NCI-H2107 treated with DMSO at 0.1 percent for 48 hours (cell line): Measurements from ENCODE around the gene PHC3.
"Not testable (repeated sequence)": the region's sequence is repeated elsewhere in the genome, so short reads cannot be mapped to it uniquely, and the experiment has no call there.

Experiments used
- DNase-seq: peaks from one replicate; lab custom pipeline; 2025; ENCODE audit not compliant: unreplicated experiment; lab: John Stamatoyannopoulos, UW

Gene PHC3

DNA sequence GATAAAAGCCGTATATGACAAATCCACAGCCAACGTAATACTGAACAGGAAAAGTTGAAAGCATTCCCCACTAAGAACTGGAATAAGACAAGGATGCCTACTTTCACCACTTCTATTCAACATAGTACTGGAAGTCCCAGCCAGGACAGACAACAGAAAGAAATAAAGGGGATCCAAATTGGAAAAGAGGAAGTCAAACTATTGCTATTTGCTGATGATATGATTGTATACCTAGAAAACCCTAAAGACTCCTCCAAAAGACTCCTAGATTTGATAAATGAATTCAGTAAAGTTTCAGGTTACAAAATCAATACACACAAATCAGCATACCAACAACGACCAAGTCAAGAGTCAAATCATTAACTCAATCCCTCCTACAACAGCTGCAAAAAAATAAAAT is 14.2 kb upstream of the PHC3 start:
- not testable (repeated sequence) for DNase-seq

DNA sequence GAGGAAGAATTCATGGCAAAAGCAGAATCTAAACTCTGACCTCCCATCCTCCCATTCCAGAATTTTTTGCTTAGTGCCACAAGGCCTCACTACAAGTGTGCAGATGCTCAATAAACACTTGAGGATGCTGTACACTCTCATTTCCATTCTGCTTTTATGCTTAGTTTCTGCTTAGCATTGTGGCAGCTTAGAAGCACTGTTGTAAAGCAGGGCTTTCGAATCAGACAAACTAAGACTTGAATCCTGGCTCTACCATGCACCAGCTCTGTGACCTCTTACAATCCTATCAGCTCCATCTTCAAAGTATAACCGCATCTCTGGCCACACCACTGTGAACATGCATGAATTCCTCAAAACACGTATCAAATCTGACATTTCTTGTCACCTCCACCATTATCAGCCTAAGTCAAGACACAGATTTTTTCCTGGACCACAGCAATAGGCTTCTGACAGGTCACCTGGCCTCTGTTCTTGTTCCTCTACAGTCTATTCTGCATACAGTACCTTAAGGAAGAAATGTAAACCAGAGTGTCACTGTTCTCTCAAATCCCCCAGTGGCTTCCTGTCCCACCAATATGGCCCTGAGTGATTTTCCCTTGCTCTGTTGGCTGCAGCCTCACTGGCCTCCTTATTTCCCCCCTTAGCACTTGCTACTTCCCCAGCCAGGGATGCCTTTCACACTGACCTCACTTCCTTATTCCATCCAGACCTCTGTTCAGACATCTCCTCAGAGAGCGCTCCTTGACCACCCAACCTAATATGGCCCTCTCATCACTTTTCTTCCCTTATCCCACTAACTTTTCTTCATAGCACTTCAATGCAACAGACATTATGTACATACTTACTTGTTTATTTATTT is 8.1 kb upstream of the PHC3 start:
- DNase-seq, result no peak

DNA sequence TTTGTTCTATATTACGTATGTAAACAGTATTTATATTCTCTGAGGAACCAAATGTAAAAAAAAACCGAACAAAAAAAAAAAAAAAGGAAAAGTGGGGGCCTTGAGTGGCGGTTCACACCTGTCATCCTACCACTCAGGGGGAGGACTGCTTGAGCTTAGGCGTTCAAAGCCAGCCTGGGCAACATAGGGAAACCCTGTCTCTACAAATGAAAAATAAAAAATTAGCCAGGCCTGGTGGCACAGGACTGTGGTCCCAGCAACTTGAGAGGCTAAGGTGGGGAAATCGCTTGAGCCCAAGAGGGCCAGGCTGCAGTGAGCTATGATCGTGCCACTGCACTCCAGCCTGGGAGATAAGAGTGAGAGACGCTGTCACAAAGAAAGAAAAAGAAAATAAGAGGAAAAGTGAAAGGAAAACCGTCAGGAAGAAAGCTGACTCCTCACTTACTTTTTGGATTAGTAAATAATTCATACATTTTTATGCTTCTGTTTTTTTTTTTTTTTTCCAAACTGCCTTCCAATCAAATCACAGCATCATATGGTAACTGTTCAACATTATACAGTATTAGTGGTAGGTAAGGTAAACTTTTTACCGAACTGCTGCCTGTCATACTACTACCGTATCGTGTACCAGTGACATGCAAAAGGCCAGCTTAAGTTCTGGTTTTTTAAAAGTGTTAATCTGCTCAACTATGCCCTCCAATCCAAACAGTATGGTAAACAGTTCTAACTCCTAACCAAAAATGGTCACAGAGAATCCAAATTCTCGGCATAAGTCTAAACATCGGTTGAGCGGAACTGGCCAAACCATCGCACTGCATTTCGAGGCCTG is 1.2 kb downstream of the PHC3 start:
- DNase-seq, result no peak

DNA sequence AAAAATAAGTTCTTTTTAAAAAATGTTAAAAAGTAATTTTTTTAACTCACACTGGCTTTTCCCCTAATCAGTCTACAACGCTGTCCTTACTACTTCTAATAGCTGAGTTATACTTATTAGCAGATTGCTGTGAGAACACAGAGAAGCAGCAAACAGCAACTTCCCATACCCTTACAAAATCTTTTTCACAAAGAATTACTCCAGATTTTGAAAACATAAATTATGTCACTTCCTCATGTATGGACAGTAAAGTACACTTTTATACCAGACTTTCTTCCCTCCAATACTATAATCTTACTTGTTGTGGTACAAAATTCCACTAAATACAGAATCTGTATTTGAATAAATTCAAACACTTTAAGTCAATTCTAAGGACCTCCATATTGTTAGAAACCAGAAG is 2.1 kb downstream of the PHC3 start:
- DNase-seq, result no peak

DNA sequence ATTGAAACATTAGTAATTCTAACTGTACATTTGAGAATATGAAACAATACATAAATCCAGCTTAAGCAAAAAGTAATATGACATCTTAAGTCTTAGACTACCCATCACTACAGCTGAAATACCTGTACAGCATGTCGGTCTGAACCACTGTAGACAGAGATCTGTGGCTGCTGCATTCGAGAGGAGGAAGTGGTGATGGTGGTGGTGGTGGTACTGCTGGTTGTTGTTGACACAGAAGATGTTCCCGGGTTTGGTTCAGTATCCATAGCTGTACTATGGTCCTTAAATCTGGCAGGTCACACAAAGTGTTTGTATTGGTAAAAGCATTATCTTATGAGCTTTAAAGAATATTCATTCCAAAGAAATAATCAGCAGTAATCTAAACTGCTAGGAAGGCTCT is 2.9 kb downstream of the PHC3 start:
- DNase-seq, result no peak

DNA sequence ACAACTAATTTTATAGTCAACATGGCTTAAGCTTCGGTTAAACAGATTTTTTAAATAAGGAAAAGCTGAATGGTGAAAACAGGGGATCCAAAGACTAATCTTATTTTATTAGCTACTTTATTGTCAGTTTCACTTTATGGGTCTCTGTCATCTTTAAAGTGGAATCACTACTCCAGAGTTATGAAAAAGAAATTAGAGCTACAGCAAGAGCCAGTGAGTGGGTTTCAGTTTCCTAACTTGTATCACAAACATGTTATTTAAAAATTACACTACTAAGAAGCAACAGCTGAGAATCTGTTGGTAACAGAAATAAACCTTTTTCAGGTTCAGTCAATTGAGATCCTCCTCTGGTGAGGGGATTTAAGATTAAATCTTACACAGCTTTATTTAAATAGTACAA is 10.0 kb downstream of the PHC3 start:
- no peak for DNase-seq

DNA sequence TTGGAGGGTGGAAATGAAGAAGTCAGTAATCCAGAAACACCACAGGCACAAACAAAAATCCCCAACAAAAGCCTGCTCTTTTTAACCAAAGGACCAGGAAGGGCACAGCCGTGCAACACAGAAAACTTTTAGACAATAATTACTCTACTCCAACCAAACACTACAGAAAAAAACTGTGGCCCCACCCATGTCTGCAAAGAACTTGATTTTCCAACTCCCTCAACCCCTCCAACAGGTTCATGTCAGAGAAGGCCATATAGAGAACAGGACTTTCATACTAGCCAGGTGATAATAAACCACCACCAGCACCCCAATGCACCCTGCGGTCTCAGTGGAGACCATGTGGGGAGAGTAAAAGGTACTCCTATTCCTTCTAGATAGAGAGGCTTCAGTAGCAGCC is 16.8 kb downstream of the PHC3 start:
- DNase-seq, result no peak

DNA sequence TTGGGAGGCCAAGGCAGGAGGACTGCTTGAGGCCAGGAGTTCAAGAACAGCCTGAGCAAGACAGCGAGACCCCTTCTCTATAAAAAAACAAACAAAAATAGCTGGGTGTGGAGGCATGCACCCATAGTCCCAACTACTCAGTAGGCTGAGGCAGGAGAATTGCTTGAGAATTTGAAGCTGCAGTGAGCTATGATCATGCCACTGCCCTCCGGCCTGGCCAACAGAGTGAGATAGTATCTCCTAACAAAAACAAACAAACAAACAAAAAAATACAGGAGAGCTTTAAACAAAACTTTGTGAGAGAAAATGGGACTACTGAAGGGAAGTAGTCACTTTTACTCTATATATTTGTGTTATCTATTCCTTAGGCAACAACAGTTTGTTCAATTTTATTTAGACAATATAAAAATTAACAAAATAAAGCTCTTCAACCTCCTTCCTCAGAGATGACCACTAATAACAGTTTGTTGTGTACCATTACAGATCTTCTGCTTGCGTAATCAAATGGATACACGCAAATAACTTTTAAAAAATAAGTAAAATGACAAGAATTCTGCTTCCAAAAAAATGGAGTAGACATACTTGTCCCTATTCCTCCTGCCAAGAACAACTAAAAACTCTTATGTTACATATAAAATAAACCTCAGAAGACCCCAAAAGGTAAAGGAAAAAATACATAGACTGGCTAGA is 17.4 kb downstream of the PHC3 start:
- DNase-seq, result no peak

DNA sequence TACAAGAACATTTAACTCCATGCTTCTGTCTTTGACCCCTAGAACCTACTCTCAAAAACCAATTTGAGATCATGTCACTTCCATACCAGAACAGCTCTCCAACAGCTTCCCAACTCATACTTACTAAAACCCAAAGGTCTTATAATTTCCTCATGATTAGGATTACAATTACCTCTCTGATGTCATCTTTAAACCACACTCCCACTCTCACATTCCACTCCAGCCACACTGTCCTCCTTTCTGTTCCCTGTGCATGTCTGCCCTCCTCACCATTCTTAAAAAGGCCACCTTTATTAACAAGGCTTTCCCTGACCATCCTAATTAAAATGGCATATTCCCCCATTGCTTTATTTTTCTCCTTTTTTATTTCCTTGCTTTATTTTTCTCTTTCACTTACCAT is 18.9 kb downstream of the PHC3 start:
- DNase-seq, result no peak

DNA sequence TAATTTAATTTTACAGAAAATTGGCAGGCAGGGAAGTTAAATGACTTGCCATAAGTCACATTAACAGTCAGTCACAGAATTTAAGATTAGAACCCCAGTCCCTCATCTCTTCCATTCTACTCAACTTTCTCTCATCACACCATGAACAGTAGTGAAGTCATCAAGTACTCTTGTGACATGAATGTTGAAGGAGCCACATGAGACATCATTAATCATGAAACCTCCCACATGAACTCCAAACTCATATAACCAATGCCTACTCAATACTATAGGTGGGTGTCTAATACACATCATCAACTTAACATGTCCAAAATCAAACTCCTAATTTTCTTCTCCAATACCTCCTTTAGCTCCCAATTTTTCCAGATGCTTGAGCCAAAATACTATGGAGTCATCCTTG is 19.5 kb downstream of the PHC3 start:
- no peak for DNase-seq

DNA sequence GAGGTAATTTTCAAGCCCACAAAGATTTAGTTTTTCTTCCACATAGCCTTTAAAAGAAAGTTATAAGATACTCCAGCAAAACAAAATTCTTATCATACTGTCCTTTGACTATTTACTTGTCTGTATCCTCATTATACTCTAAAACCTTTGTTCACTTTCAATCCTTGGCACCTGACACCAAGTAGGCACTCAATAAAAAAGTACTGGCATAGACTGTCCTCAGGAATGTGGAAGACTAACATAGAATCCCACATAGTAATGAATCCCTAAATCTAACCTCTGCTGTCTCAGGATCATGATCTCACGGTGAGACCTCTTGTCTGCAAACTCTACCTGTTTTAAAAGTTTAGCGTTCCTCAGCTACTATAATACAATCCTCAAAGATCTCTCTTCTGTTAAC is 21.6 kb downstream of the PHC3 start:
- DNase-seq, result no peak

DNA sequence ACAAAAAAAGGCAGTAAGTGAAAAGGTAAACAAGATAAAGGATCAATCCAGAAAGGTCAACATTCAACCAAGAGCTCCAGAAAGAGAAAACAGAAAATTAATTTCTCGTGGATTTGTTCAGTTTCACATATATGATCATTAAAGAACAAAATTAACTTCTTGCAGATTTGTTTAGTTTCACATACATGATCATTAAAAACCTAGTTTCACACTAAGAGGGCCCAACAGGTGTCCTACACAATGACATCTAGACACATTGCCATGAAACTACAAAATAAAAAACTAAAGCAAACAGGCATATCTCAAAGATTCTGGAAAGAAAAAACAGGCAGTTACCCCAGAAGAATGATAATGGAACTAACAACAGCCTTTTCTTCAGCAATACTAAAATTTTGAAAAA is 22.1 kb downstream of the PHC3 start:
- DNase-seq, result no peak

DNA sequence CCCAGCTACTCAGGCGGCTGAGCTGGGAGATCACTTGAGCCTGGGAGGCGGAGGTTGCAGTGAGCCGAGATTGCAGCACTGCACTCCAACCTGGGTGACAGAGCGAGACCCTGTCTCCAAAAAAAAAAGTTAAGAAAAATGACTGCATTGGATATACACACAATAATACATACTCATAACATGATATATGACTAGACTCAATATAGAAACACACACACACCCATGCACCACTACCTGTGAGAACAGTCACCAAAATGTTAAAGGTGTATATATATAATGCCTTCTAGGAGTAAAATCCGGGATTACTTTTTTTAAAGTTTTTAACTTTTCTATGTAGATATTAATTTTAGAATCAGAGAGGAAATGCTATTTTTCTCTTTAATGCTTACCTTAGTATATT is 25.9 kb downstream of the PHC3 start:
- no peak for DNase-seq

DNA sequence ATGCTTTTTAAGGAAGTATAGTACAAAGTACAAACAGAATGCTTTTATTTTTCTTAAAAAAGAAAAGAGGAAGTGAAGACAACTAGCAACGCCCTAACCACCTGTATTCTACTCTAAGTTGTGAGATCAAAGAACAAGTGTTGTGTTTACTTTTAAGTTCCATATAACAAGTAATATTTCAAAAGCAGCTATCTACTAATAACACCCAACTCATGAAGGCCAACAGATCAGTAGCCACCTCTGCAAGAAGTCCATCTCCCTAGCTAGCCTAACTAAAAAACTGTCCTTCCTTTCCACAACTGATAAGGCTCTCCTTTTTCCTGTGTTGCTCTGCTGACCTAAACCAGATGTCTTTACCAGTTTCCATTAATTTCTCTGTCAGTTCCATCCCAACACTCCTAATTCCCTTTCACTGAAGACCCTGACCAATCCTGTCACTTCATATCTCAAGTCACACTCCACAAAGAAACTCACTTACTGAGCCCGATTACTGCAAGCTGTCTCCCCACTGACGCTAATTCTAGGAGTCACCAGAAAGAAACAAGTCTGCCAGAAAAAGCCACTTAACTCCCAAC is 26.9 kb downstream of the PHC3 start:
- DNase-seq, result no peak

DNA sequence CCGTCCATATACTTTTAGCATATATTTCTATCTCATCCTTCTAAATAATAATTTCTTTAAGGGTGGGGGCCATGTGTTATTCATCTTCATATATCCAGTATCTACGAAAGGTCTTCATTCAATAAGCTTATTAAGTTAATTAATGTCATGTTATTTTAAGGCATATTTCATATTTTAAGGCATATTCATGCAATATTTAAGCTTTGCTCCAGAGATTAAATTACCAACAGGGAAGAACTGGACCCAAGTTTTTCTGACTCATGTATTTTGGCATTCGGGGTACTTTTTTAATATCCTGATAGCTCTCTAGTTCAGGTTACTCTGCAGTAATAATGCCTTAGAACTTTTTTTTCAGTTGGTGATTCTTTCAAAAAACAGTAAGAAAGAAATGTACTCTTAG is 27.4 kb downstream of the PHC3 start:
- no peak for DNase-seq

DNA sequence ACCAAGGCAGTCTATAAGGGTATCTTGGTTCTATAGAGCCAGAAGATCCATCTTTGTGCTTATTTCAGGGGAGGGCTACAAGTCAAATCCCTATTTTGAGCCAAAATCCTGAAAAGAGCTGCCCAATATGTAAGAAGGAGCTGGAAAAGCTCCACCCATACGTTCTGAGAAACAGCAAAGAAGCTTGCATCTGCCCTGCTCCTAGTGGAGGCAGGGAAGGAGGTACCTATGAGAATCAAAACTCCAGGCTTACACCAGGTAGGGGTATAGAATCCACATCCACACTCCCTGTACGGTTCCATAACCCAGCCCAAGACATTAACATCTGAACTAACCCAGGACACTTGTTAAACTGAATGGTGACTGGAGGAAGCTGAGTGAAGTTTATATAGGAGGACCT is 30.0 kb downstream of the PHC3 start:
- DNase-seq, result no peak

DNA sequence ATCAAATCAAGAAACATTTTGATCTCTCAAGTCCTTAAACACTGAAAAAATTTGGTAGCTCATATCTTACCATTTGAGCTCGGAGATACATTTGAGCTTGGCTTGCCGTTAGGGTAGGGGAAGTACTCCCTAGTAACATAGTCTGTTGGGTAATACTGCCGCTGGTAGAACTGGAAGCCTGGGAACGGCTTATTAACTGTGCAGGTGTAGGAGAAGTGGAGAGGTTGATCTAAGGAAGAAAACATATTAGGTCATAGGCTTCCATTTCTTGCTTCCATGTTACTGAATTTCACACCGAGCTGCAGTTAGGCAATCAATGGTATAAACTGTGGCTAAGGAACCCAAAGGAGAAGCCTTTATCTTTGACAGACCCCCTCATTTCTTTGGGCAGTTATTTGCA is 32.5 kb downstream of the PHC3 start:
- no peak for DNase-seq

DNA sequence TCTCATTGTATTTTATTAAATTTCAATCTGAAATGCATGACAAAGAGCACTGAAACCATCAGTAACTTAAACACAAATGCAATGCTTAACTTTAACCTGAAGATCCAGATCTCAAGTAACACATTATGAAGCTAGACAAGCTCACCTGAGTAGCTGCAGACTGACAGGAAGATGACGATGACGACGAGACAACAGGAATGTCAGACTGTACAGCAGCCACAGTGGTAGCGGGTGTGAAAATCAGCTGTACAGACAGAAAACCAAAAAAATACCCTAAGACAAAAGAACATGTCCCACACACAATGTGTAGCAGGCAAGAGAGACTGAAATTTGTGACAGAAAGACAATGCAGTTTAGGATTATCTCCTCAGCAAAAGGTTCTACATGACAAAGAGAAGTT is 36.3 kb downstream of the PHC3 start:
- DNase-seq, result no peak

DNA sequence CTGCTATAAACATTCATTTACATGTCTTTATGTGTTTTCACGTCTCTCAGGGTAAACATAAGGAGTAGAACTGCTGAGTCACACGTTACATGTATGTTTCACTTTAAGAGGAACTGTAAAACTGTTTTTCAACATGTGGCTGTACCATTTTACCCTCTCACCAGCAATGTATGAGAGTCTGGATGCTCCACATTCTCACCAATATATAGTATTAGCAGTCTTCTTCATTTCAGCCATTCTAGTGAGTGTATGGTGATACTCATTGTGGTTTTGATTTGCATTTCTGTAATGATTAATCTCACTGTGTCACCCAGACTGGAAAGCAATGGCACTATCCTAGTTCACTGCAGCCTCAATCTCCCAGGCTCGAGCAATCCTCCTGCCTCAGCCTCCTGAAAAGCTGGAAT is 37.1 kb downstream of the PHC3 start:
- DNase-seq, result no peak

DNA sequence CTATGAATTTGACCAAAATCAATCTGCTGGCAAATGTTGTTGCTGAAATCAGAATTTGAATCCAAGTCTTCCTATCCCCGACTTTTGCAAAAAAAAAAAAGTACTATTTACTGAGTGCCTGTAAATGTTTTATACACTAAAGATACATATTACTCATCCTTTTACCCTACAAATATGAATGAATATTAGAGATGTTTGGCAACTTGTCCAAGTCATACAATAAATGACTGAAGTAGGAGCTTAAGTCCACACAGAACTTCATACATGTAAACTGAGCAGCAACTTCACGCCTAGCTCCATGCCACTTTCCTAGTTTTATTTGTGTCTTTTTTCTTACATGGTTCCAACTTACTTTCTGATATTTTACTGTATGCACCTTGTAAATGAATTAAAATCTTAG is 39.2 kb downstream of the PHC3 start:
- DNase-seq, result no peak

DNA sequence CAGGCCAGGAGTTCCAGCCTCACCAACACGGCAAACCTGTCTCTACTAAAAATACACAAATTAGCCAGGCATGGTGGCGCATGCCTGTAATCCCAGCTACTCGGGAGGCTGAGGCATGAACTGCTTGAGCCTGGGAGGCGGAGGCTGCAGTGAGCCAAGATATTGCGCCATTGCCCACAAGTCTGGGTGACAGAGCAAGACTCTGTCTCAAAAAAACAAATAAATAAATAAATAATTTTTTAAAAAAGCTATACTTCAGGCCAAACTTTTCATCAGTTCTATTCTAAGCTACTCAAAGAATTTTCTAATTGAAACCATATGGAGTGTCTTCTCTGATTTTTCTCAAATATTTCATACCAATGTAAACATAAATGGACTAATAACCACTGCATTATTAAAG is 43.5 kb downstream of the PHC3 start:
- DNase-seq, result no peak

DNA sequence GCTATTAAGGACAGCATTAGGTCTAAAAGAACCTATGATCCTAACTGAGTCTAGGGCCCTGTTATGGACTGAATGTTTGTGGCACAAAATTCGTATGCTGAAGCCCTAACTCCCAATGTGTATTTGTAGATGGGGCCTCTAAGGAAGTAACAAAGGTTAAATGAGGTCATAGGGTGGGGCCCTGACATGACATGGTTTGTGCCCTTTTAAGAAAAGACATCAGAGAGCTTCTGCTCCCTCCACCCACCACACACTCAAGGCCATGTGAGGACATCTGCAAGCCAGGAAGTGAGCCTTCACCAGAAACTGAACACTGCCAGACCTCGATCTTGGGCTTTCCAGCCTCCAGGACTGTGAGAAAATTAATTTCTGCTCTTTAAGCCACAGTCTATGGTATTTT is 49.2 kb downstream of the PHC3 start:
- DNase-seq, result no peak
